ENCODE measurements around the gene MSMO1.

DNA sequence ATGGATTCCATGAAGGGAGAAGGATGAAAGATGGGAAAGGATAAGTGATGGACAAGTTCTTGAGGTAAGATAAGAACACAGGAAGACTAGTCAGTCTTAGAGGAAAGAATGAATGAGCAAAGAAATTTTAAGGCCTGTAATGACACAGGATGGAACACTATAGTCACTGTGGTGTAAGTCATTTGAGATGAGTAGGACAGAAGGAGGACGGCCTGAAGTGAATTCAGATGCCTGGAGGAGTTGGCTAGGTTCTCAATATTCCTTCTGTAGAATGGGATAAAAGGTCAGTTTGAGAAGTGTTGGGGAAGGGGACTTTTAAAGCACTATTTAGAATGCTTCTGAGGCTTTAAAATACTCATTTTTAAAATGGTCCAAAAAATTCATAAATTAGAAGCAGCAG is 3.9 kb downstream of the MSMO1 start:
- TF ChIP-seq, protein P1, sequence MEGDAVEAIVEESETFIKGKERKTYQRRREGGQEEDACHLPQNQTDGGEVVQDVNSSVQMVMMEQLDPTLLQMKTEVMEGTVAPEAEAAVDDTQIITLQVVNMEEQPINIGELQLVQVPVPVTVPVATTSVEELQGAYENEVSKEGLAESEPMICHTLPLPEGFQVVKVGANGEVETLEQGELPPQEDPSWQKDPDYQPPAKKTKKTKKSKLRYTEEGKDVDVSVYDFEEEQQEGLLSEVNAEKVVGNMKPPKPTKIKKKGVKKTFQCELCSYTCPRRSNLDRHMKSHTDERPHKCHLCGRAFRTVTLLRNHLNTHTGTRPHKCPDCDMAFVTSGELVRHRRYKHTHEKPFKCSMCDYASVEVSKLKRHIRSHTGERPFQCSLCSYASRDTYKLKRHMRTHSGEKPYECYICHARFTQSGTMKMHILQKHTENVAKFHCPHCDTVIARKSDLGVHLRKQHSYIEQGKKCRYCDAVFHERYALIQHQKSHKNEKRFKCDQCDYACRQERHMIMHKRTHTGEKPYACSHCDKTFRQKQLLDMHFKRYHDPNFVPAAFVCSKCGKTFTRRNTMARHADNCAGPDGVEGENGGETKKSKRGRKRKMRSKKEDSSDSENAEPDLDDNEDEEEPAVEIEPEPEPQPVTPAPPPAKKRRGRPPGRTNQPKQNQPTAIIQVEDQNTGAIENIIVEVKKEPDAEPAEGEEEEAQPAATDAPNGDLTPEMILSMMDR (IDR thresholded peaks at IDR 0.05), result no peak
- TF ChIP-seq POLR2A (IDR thresholded peaks at IDR 0.05), result no peak

Data from Peyer's patch (tissue), 4 donors.